ENCODE data around the gene KRTAP17-1. TPM values are rescaled to one million over a fixed set of nuclear protein-coding genes. Genes with fewer than 3 reads are reported as not detected.

Gene KRTAP17-1
- total RNA-seq, 2 experiments from 2014 or later: not detected

- peaks cover 15% of the 10 kb centered on the region for H3K36me3 Mint-ChIP-seq (ENCODE audit: low read depth)
- CTCF ChIA-PET: interaction anchor here (2.2 to 2.4 kb wide), 2 partner anchors 11 to 18 kb away, joined by 9 to 14 read pairs; no protein-coding TSS in a partner anchor
Measured at GRCh38 chr17:41340494-41340893, 25.0 kb upstream of the KRTAP17-1 start.

GRCh38 chr17:41339571-41340172, 24.2 kb upstream of the KRTAP17-1 start:
- POLR2A ChIA-PET: interaction anchor here (1.6 kb wide), 2 partner anchors 31 to 64 kb away, joined by 4 to 5 read pairs; partner anchors contain the start of gene KRTAP16-1
- H3K27ac Mint-ChIP-seq: peak overlapping the region; percentile 86
- DNase-seq: no peak
- peaks cover 52% of the 10 kb centered on the region for H3K4me1 Mint-ChIP-seq
- CTCF ChIA-PET: interaction anchor here (2.2 to 2.4 kb wide), 2 partner anchors 10 to 17 kb away, joined by 9 to 14 read pairs; no protein-coding TSS in a partner anchor
- peaks cover 18% of the 10 kb centered on the region for H3K27me3 Mint-ChIP-seq
- no peak overlapping the region for H3K4me3 Mint-ChIP-seq
- peaks cover 15% of the 10 kb centered on the region for H3K36me3 Mint-ChIP-seq (ENCODE audit: low read depth)
- H3K9me3 Mint-ChIP-seq: peaks cover 19% of the 10 kb centered on the region

More at GRCh38 chr17:41340494-41340893, 25.0 kb upstream of the KRTAP17-1 start:
- POLR2A ChIA-PET: interaction anchor here (1.6 to 2.3 kb wide), 2 partner anchors 32 to 63 kb away, joined by 4 to 13 read pairs; partner anchors contain the start of gene KRTAP16-1
- no peak for DNase-seq
- Mint-ChIP-seq H3K27me3 (peaks cover 18% of the 10 kb centered on the region), H3K4me3 (no peak overlapping the region), H3K27ac (peak overlapping the region; percentile 86), H3K4me1 (peaks cover 49% of the 10 kb centered on the region), H3K9me3 (peaks cover 19% of the 10 kb centered on the region)

- ChIA-PET CTCF (interaction anchor here (0.7 to 2.4 kb wide), 3 partner anchors 9 to 210 kb away, joined by 3 to 9 read pairs (median 7); no protein-coding TSS in a partner anchor), POLR2A (interaction anchor here (1.6 kb wide), 2 partner anchors 30 to 65 kb away, joined by 4 to 5 read pairs; partner anchors contain the start of gene KRTAP16-1)
- Mint-ChIP-seq H3K4me3 (no peak overlapping the region), H3K27ac (peak overlapping the region; percentile 71), H3K27me3 (peaks cover 18% of the 10 kb centered on the region), H3K9me3 (peaks cover 19% of the 10 kb centered on the region), H3K36me3 (ENCODE audit: low read depth) (peaks cover 15% of the 10 kb centered on the region), H3K4me1 (peaks cover 53% of the 10 kb centered on the region)
- no peak for DNase-seq
Measured at GRCh38 chr17:41338961-41339485, 23.5 kb upstream of the KRTAP17-1 start.

- no peak for DNase-seq
- ChIA-PET POLR2A (no interaction called here), CTCF (no interaction called here)
- Mint-ChIP-seq H3K27me3 (peaks cover 8% of the 10 kb centered on the region), H3K4me1 (peaks cover 31% of the 10 kb centered on the region), H3K36me3 (ENCODE audit: low read depth) (no peaks in the 10 kb centered on the region), H3K9me3 (no peaks in the 10 kb centered on the region), H3K4me3 (no peak overlapping the region), H3K27ac (no peak overlapping the region)
Measured at GRCh38 chr17:41335747-41336146, 20.2 kb upstream of the KRTAP17-1 start.

- Mint-ChIP-seq H3K9me3 (no peaks in the 10 kb centered on the region), H3K36me3 (ENCODE audit: low read depth) (no peaks in the 10 kb centered on the region), H3K4me1 (peaks cover 20% of the 10 kb centered on the region), H3K27me3 (peaks cover 5% of the 10 kb centered on the region), H3K27ac (no peak overlapping the region), H3K4me3 (no peak overlapping the region)
- POLR2A ChIA-PET: no interaction called here
- DNase-seq: no peak
- CTCF ChIA-PET: interaction anchor here (0.6 to 1.5 kb wide), 2 partner anchors 12 to 172 kb away, joined by 3 to 5 read pairs; no protein-coding TSS in a partner anchor
Measured at GRCh38 chr17:41334385-41335305, 19.1 kb upstream of the KRTAP17-1 start.

GRCh38 chr17:41333836-41334235, 18.3 kb upstream of the KRTAP17-1 start:
- H3K36me3 Mint-ChIP-seq (ENCODE audit: low read depth): no peaks in the 10 kb centered on the region
- no peaks in the 10 kb centered on the region for H3K9me3 Mint-ChIP-seq
- POLR2A ChIA-PET: no interaction called here
- H3K4me3 Mint-ChIP-seq: no peak overlapping the region
- no peak for DNase-seq
- no peak overlapping the region for H3K27ac Mint-ChIP-seq
- CTCF ChIA-PET: interaction anchor here (1.5 kb wide), 1 partner anchor 11 kb away, joined by 5 read pairs; no protein-coding TSS in a partner anchor
- H3K4me1 Mint-ChIP-seq: peaks cover 12% of the 10 kb centered on the region
- H3K27me3 Mint-ChIP-seq: peaks cover 5% of the 10 kb centered on the region

GRCh38 chr17:41333098-41333497, 17.6 kb upstream of the KRTAP17-1 start:
- CTCF ChIA-PET: interaction anchor here (1.5 kb wide), 1 partner anchor 10 kb away, joined by 5 read pairs; no protein-coding TSS in a partner anchor
- Mint-ChIP-seq H3K27me3 (peaks cover 3% of the 10 kb centered on the region), H3K27ac (no peak overlapping the region), H3K9me3 (no peaks in the 10 kb centered on the region), H3K4me1 (peaks cover 6% of the 10 kb centered on the region), H3K36me3 (ENCODE audit: low read depth) (no peaks in the 10 kb centered on the region), H3K4me3 (no peak overlapping the region)
- POLR2A ChIA-PET: no interaction called here
- DNase-seq: no peak

- Mint-ChIP-seq H3K4me1 (peaks cover 7% of the 10 kb centered on the region), H3K4me3 (no peak overlapping the region), H3K27me3 (peaks cover under 1% of the 10 kb centered on the region), H3K9me3 (no peaks in the 10 kb centered on the region), H3K36me3 (ENCODE audit: low read depth) (no peaks in the 10 kb centered on the region), H3K27ac (no peak overlapping the region)
- no peak for DNase-seq
- CTCF ChIA-PET: interaction anchor here (0.8 to 1.0 kb wide), 2 partner anchors 10 to 316 kb away, joined by 4 read pairs; no protein-coding TSS in a partner anchor
- POLR2A ChIA-PET: no interaction called here
Measured at GRCh38 chr17:41332239-41332638, 16.7 kb upstream of the KRTAP17-1 start.

- ChIA-PET POLR2A (interaction anchor here (0.6 kb wide), 1 partner anchor 357 kb away, joined by 3 read pairs; the partner anchor contains the start of gene EIF1), CTCF (interaction anchor here (0.8 to 1.0 kb wide), 2 partner anchors 9 to 317 kb away, joined by 4 read pairs; no protein-coding TSS in a partner anchor)
- DNase-seq: no peak
- Mint-ChIP-seq H3K4me3 (no peak overlapping the region), H3K4me1 (peaks cover 12% of the 10 kb centered on the region), H3K9me3 (no peaks in the 10 kb centered on the region), H3K27ac (no peak overlapping the region), H3K36me3 (ENCODE audit: low read depth) (no peaks in the 10 kb centered on the region), H3K27me3 (no peaks in the 10 kb centered on the region)
Measured at GRCh38 chr17:41331606-41332005, 16.1 kb upstream of the KRTAP17-1 start.

- Mint-ChIP-seq H3K36me3 (ENCODE audit: low read depth) (no peaks in the 10 kb centered on the region), H3K4me3 (no peak overlapping the region), H3K27me3 (no peaks in the 10 kb centered on the region), H3K9me3 (no peaks in the 10 kb centered on the region), H3K4me1 (peaks cover 14% of the 10 kb centered on the region), H3K27ac (no peak overlapping the region)
- ChIA-PET POLR2A (interaction anchor here (0.9 kb wide), 1 partner anchor 21 kb away, joined by 3 read pairs; the partner anchor contains the start of gene KRTAP16-1), CTCF (interaction anchor here (0.7 to 2.1 kb wide), 4 partner anchors 11 to 333 kb away, joined by 3 to 9 read pairs (median 4); partner anchors contain the start of gene KRTAP16-1)
- peak; percentile 34 for DNase-seq
Measured at GRCh38 chr17:41329279-41329948, 13.9 kb upstream of the KRTAP17-1 start.

GRCh38 chr17:41328207-41328606, 12.7 kb upstream of the KRTAP17-1 start:
- no peak for DNase-seq
- Mint-ChIP-seq H3K36me3 (ENCODE audit: low read depth) (no peaks in the 10 kb centered on the region), H3K4me1 (peaks cover 16% of the 10 kb centered on the region), H3K27ac (no peak overlapping the region), H3K9me3 (no peaks in the 10 kb centered on the region), H3K4me3 (no peak overlapping the region), H3K27me3 (no peaks in the 10 kb centered on the region)
- CTCF ChIA-PET: no interaction called here
- POLR2A ChIA-PET: interaction anchor here (1.1 kb wide), 1 partner anchor 19 kb away, joined by 3 read pairs; the partner anchor contains the start of gene KRTAP16-1

All from activated CD4-positive, alpha-beta memory T cell treated with anti-CD3 and anti-CD28 coated beads, Interleukin-2, amount 10 ng/mL, durations not matched to agents 7 days and 5 days (primary cell).